MV-4-11 (cell line): ENCODE data around the gene GALNT15.

Source experiments
- DNase-seq: peaks from one replicate; lab custom pipeline; 2025; lab: John Stamatoyannopoulos, UW

GALNT15 gene

DNA sequence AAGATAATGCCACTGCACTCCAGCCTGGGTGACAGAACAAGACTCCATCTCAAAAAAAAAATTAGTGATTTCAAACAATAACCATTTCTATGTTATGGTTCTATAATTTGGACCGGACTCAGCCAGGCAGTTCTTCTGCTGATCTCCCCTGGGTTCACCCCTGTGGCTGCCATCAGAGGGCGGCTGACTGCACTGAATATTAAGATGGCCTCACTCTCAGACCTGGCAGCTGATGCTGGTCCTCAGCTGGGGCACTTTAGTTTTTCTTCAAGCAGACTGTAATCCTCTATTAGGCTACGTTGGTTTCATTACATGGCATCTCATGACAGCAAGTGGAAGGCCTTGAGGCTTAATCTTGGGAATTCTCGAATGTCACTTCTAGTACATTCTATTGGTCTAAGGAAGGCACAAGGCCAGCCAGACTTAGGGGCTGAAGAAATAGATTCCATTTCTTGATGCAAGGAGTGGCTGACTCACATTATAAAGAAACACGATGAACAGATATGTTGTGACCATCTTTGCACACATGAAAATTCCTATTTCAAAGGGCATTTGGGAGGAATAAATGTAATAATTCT lies 12.8 kb downstream of the GALNT15 start:
- no peak for DNase-seq

- DNase-seq, result no peak
These were observed 13.6 kb downstream of the GALNT15 start for GRCh38 chr3:16188071-16188470.

DNA sequence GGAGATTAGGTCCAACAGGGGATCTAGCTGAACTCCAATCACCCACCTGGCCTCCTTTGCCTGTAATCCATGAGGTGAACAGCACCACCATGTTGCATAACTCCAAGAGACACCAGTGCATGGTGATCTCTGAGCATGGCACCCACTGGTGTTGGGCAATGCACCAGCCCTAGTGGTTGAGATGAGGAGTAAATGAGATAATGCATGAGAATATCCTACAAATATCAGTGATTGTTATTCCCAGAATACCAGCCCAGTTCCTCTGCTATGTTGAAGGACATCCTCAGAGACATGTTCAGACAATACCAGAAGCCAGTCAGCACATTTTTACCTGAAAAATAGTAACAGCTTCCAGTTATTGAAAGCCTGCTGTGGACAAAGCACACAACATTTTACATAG lies 14.7 kb downstream of the GALNT15 start:
- peak; percentile 5 for DNase-seq

GRCh38 chr3:16190704-16191103 lies 16.2 kb downstream of the GALNT15 start:
- no peak for DNase-seq

GRCh38 chr3:16191591-16191990 lies 17.1 kb downstream of the GALNT15 start:
- DNase-seq, result no peak

DNA sequence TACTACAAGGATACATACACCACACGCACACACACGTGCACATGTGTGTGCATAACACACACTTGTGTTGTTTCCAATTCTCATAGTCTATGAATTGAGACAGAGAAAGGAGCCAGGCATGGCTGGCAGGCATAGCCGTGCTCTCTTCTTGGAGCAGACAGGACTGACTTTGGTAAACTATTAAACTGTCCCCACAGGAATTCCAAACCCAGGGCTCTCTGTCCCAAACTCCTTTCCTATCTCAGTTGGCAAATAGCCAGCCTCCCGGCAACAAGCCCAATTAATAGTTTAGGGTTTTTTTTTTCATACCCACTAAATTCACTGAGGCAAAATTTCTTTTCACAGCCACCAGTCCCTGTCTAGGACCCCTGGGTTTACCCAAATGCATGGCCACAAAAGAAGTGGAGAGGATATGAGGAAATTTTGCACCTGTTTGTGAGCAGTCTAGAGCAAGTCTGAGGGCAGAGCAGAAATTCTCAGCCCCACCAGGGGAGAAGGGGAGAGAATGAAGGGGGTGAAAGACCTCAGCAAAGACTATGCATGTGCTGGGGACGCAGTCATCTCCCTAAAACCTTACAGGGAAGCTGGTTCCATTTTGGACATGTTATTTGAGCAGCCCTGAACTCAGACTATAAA lies 17.8 kb downstream of the GALNT15 start:
- no peak for DNase-seq

- no peak for DNase-seq
These were observed 23.9 kb downstream of the GALNT15 start for GRCh38 chr3:16198427-16198826.

GRCh38 chr3:16199769-16200168 lies 25.3 kb downstream of the GALNT15 start:
- DNase-seq, result no peak

DNA sequence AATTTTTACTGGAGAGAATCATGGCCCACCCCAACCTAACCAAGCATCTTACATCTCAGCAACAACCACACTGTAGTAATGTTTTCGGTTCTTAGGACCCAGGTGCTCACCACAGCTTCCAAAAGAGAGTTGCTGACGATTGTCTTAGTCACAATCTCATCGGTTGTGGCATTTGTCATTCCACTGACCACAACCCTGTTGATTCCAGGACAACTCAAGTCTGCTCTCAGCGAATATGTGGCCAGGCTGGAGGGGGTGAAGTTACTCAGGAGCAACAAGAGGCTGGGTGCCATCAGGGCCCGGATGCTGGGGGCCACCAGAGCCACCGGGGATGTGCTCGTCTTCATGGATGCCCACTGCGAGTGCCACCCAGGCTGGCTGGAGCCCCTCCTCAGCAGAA lies 25.9 kb downstream of the GALNT15 start:
- DNase-seq, result no peak

- DNase-seq, result no peak
These were observed 28.6 kb downstream of the GALNT15 start for GRCh38 chr3:16203031-16203430.

DNA sequence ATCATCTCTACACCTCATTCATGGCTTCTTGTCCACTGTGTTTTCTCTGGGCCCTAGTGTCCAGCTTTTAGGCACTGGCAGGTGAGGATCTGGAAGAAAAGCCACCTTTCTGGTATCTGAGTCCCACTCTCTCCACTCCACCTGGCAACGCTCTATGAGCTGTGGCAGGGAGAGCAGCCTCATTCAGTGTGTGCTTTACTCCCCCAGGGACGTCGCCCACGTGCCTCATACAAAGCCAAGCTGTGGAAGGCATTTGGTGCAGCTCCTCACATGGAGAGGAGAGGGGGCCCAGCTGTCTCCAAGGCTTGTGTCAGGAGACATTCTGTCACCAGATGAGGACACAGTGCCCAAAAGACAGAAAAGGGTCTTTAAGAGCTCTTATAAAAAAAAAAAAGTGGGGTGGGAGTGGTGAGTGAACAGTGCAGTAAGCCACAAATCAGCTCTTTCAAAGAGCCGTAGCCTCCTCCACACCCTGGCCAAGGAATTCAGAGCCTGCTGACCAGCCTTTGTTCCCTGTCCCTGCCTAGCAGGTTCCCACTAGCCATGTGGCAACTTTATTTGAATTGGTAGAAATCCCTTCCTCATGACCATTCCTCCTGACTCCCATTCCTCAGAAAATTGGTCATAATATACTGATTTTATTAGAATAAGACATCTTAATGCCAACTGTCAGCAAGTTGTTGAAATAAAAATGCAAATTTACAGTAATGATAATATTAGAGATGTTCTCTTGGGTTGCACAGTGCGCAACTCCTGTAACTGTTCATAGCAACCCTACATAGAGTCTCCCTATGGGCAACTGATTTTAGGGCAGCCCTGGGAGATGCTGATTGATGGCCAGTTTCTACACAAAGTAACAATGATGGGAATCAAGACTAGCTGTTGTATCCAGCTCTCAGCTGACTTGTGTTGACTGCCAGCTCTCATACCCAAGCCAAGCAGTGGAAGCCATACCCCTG lies 29.5 kb downstream of the GALNT15 start:
- no peak for DNase-seq

GRCh38 chr3:16204751-16205150 lies 30.3 kb downstream of the GALNT15 start:
- DNase-seq, result no peak

GRCh38 chr3:16205156-16205870 lies 30.8 kb downstream of the GALNT15 start:
- no peak for DNase-seq

DNA sequence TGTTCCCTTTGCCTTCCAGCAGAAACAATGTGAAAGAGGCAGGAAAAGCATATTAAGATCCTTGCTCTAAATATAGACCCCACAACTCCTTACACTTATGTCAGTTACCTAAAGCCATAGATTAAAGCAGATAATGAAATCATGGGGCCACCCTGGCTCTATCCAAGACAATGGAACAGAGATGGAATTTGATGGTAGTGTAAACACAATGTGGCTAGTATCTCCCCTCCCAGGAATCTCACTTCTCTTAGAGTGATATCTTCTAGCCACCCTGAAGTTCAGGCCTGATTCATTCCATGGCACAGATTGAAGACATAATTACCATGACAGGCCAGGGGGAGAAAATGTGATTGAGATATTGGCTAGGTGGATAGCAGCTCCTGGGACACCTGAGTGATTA lies 32.6 kb downstream of the GALNT15 start:
- no peak for DNase-seq

DNA sequence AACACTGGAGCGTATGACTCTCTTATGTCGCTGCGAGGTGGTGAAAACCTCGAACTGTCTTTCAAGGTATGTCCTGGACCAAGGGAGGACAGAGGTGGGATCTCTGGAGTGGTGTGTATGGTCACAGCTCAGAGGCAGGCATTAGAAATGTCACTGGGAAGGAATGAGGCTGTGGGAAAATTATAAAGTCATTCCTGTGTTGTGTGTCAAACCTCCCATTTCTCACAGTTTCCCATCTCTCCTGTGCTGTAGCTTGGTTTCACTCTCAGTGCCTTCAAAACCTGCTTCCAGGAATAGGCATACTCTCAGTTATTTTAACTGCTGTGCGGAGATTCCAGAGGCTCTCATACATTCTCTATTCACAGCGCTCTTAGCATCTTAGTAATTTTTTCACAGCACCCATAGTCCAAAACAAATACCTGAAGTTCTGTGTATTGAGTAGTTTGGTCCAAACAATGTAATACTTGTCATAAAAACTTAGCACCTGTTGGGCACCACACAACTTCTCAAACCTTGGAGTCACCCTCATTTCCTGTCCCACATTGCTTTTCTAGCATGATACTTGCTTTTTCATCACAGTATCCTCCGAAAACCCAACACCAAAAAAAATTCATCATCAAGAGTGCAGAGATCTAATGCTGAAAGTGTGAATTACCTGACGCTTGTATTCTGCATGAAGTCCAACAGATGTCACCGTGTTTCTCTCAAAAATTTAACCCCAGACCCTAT lies 36.9 kb downstream of the GALNT15 start:
- DNase-seq, result no peak

DNA sequence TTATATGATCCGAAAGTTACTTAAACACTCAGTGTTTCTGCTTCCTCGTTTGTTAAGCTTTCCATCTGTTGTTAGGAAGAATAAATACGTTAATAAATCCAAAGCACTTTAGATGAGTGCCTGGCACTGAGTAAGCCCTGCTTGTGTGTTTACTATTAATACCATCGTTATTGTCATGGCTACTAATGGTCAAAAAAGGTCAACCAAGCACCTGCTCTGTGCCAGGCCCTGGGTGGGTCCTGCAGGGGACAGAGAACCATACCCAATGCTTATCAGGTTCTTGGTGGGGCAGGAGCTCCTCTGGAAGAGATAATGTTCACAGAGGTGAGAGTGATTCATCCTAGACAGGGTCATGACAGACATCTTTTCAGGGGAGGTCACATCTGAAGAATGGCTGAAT lies 39.9 kb downstream of the GALNT15 start:
- DNase-seq, result no peak

DNA sequence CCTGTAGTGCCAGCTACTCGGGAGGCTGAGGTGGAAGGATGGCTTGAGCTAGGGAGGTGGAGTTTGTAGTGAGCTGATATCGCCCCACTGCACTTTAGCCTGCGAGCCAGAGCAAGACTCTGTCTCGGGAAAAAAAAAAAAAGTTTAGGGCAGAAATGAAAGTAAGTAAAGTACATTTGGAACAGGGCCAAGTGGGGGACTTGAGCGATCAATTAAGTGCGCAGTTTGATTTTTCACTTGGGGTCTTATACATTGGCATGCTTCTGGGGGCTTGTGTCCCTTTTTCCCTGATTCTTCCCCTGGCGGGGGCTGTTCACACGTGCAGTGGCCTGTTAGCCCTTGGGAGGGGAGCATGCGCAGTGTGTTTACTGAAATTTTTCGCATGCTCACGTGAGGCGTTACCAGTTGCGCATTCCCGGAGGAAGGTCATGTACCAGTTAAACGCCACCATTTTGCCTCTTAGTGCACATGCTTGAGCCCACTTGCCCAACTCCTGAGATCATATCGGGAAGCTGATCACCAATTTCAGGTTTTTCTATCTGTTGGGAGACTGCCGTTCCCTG lies 42.0 kb downstream of the GALNT15 start:
- no peak for DNase-seq

DNA sequence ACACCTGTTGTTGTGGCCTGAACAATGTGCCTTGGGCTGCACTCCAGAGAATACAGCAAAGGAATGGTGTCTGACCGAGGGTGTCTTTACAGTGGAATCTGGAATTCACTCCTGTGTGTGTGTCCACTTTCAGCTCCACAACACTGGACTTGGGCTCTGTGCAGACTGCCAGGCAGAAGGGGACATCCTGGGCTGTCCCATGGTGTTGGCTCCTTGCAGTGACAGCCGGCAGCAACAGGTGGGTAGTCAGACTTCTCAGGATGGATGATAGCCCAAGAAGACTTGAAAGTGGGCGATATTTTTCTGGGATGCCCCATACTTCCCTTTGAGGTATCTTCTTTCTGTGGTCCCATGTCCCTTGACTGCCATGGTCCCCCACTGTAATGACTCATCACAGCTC lies 45.3 kb downstream of the GALNT15 start:
- no peak for DNase-seq

GRCh38 chr3:16221990-16222389 lies 47.5 kb downstream of the GALNT15 start:
- DNase-seq, result no peak

- no peak for DNase-seq
These were observed 48.1 kb downstream of the GALNT15 start for GRCh38 chr3:16222547-16222946.

- DNase-seq, result no peak
These were observed 49.8 kb downstream of the GALNT15 start for GRCh38 chr3:16224325-16224724.
